H9 (cell line): ENCODE data around the gene RNF141. TPM values are rescaled to one million over a fixed set of nuclear protein-coding genes. Genes with fewer than 3 reads are reported as not detected.

Source experiments
- DNase-seq: peaks from one replicate; pipeline ENCODE4 v3.0.0-alpha.2; 2017
- H2AFZ ChIP-seq: one replicate; pipeline ENCODE4 v1.6.1; 2013; ENCODE audit warnings: mild to moderate bottlenecking, low read length, control low read depth, moderate library complexity
- H2AK5ac ChIP-seq: 2 replicates; pipeline ENCODE4 v1.6.1; 2013; ENCODE audit warnings: low read length, control low read depth, mixed read lengths; ENCODE audit not compliant: insufficient read length
- H2BK120ac ChIP-seq: one replicate; pipeline ENCODE4 v1.6.1; 2013; ENCODE audit warnings: low read depth, mild to moderate bottlenecking, low read length, control low read depth, inconsistent platforms; ENCODE audit not compliant: poor library complexity, severe bottlenecking
- H2BK12ac ChIP-seq: 2 replicates; pipeline ENCODE4 v1.6.1; 2013; ENCODE audit warnings: low read length, control low read depth, mixed read lengths, low read depth; ENCODE audit not compliant: insufficient read length
- H2BK15ac ChIP-seq: 2 replicates; pipeline ENCODE4 v1.6.1; 2013; ENCODE audit warnings: low read depth, low read length, control low read depth
- H2BK20ac ChIP-seq: one replicate; pipeline ENCODE4 v1.6.1; 2013; ENCODE audit warnings: low read depth, mild to moderate bottlenecking, low read length, control low read depth, inconsistent platforms; ENCODE audit not compliant: poor library complexity, severe bottlenecking
- H2BK5ac ChIP-seq: 2 replicates; pipeline ENCODE4 v1.6.1; 2013; ENCODE audit warnings: low read length, control low read depth, mixed read lengths; ENCODE audit not compliant: insufficient read length
- H3K14ac ChIP-seq: 2 replicates; pipeline ENCODE4 v1.6.1; 2013; ENCODE audit warnings: low read length, control low read depth; ENCODE audit not compliant: insufficient read depth
- H3K18ac ChIP-seq: 2 replicates; pipeline ENCODE4 v1.6.1; 2013; ENCODE audit warnings: low read depth, mild to moderate bottlenecking, mixed read lengths, low read length, control low read depth; ENCODE audit not compliant: insufficient read length
- H3K23ac ChIP-seq: 2 replicates; pipeline ENCODE4 v1.6.1; 2013; ENCODE audit warnings: low read length, control low read depth, mixed read lengths, low read depth; ENCODE audit not compliant: insufficient read length
- H3K23me2 ChIP-seq: 2 replicates; pipeline ENCODE4 v1.6.1; 2013; ENCODE audit warnings: low read depth, mild to moderate bottlenecking, mixed read lengths, low read length, control low read depth; ENCODE audit not compliant: insufficient read length, poor library complexity, severe bottlenecking
- H3K27ac ChIP-seq: 2 replicates; pipeline ENCODE4 v1.5.1; 2013; ENCODE audit warnings: low read length, control low read depth, mixed read lengths, low read depth; ENCODE audit not compliant: insufficient read length
- H3K27me3 ChIP-seq: 2 replicates; pipeline ENCODE4 v1.6.1; 2013; ENCODE audit warnings: low read length, control low read depth, inconsistent platforms; ENCODE audit not compliant: insufficient read depth
- H3K4ac ChIP-seq: 2 replicates; pipeline ENCODE4 v1.6.1; 2013; ENCODE audit warnings: low read depth, mild to moderate bottlenecking, control low read depth, inconsistent platforms, low read length, moderate library complexity
- H3K4me1 ChIP-seq: 2 replicates; pipeline ENCODE4 v1.6.1; 2013; ENCODE audit warnings: low read length, control low read depth, inconsistent platforms; ENCODE audit not compliant: insufficient read depth
- H3K4me2 ChIP-seq: 2 replicates; pipeline ENCODE4 v1.6.1; 2013; ENCODE audit warnings: low read length, control low read depth, mixed read lengths; ENCODE audit not compliant: insufficient read length, insufficient read depth
- H3K56ac ChIP-seq: 2 replicates; pipeline ENCODE4 v1.6.1; 2013; ENCODE audit warnings: low read depth, mild to moderate bottlenecking, mixed read lengths, low read length, control low read depth; ENCODE audit not compliant: insufficient read length
- H3K79me1 ChIP-seq: 2 replicates; pipeline ENCODE4 v1.6.1; 2013; ENCODE audit warnings: low read depth, mild to moderate bottlenecking, moderate library complexity, low read length, control low read depth, inconsistent platforms; ENCODE audit not compliant: insufficient read depth, poor library complexity, severe bottlenecking
- H3K79me2 ChIP-seq: 2 replicates; pipeline ENCODE4 v1.6.1; 2013; ENCODE audit warnings: low read length, control low read depth, inconsistent platforms; ENCODE audit not compliant: insufficient read depth
- H3K9ac ChIP-seq: 2 replicates; pipeline ENCODE4 v1.6.1; 2013; ENCODE audit warnings: low read length, control low read depth, mixed read lengths; ENCODE audit not compliant: insufficient read length; ENCODE audit errors: extremely low read depth
- H3K9me3 ChIP-seq: one replicate; pipeline ENCODE4 v1.6.1; 2013; ENCODE audit warnings: low read depth, low read length, inconsistent platforms; ENCODE audit not compliant: control insufficient read depth
- H3T11ph ChIP-seq: one replicate; pipeline ENCODE4 v1.6.1; 2013; ENCODE audit warnings: mild to moderate bottlenecking, low read length, control low read depth, inconsistent platforms
- H4K20me1 ChIP-seq: one replicate; pipeline ENCODE4 v1.6.1; 2013; ENCODE audit not compliant: control insufficient read depth, insufficient read length, insufficient read depth
- H4K5ac ChIP-seq: 2 replicates; pipeline ENCODE4 v1.6.1; 2013; ENCODE audit warnings: low read depth, mild to moderate bottlenecking, mixed read lengths, low read length, control low read depth; ENCODE audit not compliant: insufficient read length
- H4K8ac ChIP-seq: replicated peaks from 2 replicates; pipeline ENCODE4 v1.6.1; 2013; ENCODE audit warnings: low read length, control low read depth, mixed read lengths, low read depth; ENCODE audit not compliant: insufficient read length
- H4K91ac ChIP-seq: 2 replicates; pipeline ENCODE4 v1.6.1; 2013; ENCODE audit warnings: low read depth, mild to moderate bottlenecking, moderate library complexity, mixed read lengths, low read length, control low read depth; ENCODE audit not compliant: insufficient read length
- H3K27ac Mint-ChIP-seq, 3 experiments: 2 replicates in 2 of 3; 3 replicates in 1 of 3; pipeline ENCODE4 v1.8.0; 2020 to 2021; ENCODE audit warnings: mixed read lengths in 3 of 3, mild to moderate bottlenecking in 1 of 3, moderate library complexity in 1 of 3
- H3K27me3 Mint-ChIP-seq: 2 replicates; pipeline ENCODE4 v1.8.0; 2021; ENCODE audit warnings: low read depth, mild to moderate bottlenecking, moderate library complexity, mixed read lengths
- H3K36me3 Mint-ChIP-seq, 3 experiments: 2 replicates in 2 of 3; 3 replicates in 1 of 3; pipeline ENCODE4 v1.8.0; 2020 to 2021; ENCODE audit warnings: low read depth in 3 of 3, mixed read lengths in 3 of 3; ENCODE audit not compliant: insufficient read depth in 1 of 3
- H3K4me1 Mint-ChIP-seq, 2 experiments: 2 replicates each; pipeline ENCODE4 v1.8.0; 2020; ENCODE audit warnings: mixed read lengths in 2 of 2
- H3K4me3 Mint-ChIP-seq, 2 experiments: 2 replicates in 1 of 2; 3 replicates in 1 of 2; pipeline ENCODE4 v1.8.0; 2020 to 2021; ENCODE audit warnings: mild to moderate bottlenecking in 2 of 2, mixed read lengths in 2 of 2, moderate library complexity in 1 of 2
- H3K9me3 Mint-ChIP-seq, 2 experiments: 2 replicates in 1 of 2; 3 replicates in 1 of 2; pipeline ENCODE4 v1.8.0; 2020; ENCODE audit warnings: mild to moderate bottlenecking in 2 of 2, mixed read lengths in 2 of 2, moderate library complexity in 1 of 2
- CTCF ChIP-seq: fragments of 200-600 bp; sonication (generic); conservative IDR thresholded peaks from 3 replicates; pipeline ENCODE4 v1.8.0; 2021; ENCODE audit warnings: antibody characterized with exemption, mild to moderate bottlenecking
- total RNA-seq: library from RNA; stranded (reverse); gene quantifications from 2 replicates; pipeline ENCODE4 v1.2.1, GENCODE V29; 2021

Gene RNF141
- total RNA-seq, 1 experiment from 2014 or later: 24.7 TPM

DNA sequence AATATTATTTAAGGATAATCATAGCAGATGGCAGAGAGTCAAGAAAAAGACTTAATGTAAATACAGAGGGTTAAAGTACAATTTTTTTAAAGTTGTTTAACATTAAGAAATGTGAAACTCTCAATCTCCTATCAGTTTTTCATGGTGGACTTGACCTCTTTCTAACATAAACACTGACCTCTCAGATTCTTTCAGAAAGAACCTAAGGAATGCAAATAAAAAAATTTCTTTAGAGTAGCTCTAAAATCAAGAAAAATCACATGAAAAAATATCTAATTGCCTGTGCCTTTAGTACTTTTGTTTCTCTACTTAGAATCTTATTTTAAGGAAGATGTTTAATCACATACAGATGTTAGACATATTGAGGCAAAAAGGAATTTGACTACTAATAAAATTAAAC is 12.9 kb downstream of the RNF141 start:
- H3K9me3 ChIP-seq: no peaks in the 10 kb centered on the region
- no peak overlapping the region for H3K4ac ChIP-seq
- no peaks in the 10 kb centered on the region for H3K27me3 Mint-ChIP-seq
- H2AFZ ChIP-seq: no peak overlapping the region
- no peaks in the 10 kb centered on the region for H3K79me1 ChIP-seq
- no peak overlapping the region for H3K23ac ChIP-seq
- DNase-seq: no peak
- no peak overlapping the region for H4K91ac ChIP-seq
- H3K36me3 Mint-ChIP-seq: peaks cover 1 to 31% (median 28%) of the 10 kb centered on the region in 3 experiments; a peak in 4 of 7 replicates
- no peak overlapping the region for H2BK12ac ChIP-seq
- H3K27ac Mint-ChIP-seq: no peak overlapping the region
- no peak overlapping the region for H3K18ac ChIP-seq
- no peak overlapping the region for H4K5ac ChIP-seq
- no peak overlapping the region for H3K4me3 Mint-ChIP-seq
- no peak overlapping the region for H2BK120ac ChIP-seq
- H3K9ac ChIP-seq: no peak overlapping the region
- no peak overlapping the region for H3K56ac ChIP-seq
- no peak for TF ChIP-seq CTCF
- no peak overlapping the region for H2BK15ac ChIP-seq
- H4K20me1 ChIP-seq: no peaks in the 10 kb centered on the region
- no peak overlapping the region for H2AK5ac ChIP-seq
- H3K4me1 Mint-ChIP-seq: no peaks in the 10 kb centered on the region
- H2BK5ac ChIP-seq: no peak overlapping the region
- H2BK20ac ChIP-seq: no peak overlapping the region
- no peak overlapping the region for H4K8ac ChIP-seq
- H3K27me3 ChIP-seq: no peaks in the 10 kb centered on the region
- no peak overlapping the region for H3K27ac ChIP-seq
- no peaks in the 10 kb centered on the region for H3K79me2 ChIP-seq
- no peaks in the 10 kb centered on the region for H3K4me1 ChIP-seq
- H3K14ac ChIP-seq: no peak overlapping the region
- no peaks in the 10 kb centered on the region for H3K9me3 Mint-ChIP-seq
- no peak overlapping the region for H3T11ph ChIP-seq
- H3K4me2 ChIP-seq: no peak overlapping the region
- no peaks in the 10 kb centered on the region for H3K23me2 ChIP-seq
